LoVo (cell line): Measurements from ENCODE around the gene MAP3K10.

Experiments
- DNase-seq: peaks from one replicate; pipeline ENCODE4 v3.0.0-alpha.2; 2016; ENCODE audit warnings: low spot score

MAP3K10 gene

DNA sequence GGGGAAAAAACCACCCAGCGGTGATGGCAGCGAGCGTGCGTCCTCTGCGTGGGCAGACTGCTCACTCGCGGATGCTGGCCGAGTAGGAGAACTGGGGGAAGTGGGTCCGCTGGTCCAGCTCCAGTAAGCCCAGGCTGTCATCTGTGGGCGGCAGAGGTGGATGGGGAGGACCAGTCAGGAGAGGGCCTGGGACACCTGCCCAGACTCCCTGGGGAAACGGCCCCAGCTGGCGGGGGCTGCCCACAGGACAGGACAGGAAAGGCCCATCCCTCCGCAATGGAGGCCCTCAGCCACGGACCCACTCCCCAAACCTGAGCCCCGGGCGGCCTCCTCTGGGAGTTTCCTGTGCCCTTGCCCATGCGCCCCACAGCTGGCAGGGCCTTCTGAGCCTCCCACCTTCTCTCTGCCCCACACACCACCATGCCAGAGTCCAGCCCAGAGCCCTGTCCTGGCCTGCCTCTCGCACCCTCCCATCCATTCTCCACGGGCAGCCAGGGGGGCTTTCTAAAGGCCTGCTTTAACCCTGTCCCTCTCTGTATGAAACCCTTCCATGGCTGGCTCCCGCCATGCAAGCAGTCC lies 42.7 kb downstream of the MAP3K10 start:
- DNase-seq = no peak

DNA sequence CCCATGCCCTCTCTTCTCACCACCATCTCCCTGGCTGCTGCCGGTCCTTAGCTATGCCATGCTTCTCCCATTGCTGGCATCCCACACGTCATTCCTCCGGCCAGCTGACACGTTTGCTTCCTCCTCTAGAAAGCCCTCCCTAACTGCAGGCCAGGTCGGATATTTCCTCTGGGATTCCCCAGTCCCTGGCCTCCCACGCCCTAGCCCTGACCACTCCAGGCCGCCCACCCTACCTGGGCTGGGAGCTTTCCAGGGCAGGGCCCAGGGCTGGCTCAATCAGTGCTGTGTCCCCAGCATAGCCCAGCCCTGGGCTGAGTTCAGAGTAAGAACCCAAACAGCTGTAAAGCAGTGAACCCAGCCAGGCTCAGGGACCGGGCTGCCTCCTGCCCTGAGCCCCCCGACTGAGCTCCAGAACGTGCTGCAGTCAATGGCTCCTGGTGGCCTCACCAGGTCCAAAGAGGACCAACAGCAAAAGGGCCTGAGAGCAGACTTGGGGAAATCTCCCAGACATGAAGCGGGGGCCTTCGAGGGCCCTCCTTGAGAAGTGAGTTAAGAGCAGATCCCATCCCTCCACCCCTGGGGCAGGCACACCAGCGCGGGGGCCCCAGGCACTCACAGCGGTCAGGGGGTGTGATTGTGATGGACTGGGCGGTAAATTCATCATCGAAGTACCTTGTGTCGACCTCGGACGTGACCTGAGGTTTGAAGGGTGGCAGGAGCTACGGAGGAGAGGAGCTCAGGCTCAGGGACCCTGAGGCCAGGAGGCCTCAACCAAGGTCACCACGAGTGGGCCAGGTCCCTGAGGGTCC lies 43.4 kb downstream of the MAP3K10 start:
- DNase-seq = no peak

DNA sequence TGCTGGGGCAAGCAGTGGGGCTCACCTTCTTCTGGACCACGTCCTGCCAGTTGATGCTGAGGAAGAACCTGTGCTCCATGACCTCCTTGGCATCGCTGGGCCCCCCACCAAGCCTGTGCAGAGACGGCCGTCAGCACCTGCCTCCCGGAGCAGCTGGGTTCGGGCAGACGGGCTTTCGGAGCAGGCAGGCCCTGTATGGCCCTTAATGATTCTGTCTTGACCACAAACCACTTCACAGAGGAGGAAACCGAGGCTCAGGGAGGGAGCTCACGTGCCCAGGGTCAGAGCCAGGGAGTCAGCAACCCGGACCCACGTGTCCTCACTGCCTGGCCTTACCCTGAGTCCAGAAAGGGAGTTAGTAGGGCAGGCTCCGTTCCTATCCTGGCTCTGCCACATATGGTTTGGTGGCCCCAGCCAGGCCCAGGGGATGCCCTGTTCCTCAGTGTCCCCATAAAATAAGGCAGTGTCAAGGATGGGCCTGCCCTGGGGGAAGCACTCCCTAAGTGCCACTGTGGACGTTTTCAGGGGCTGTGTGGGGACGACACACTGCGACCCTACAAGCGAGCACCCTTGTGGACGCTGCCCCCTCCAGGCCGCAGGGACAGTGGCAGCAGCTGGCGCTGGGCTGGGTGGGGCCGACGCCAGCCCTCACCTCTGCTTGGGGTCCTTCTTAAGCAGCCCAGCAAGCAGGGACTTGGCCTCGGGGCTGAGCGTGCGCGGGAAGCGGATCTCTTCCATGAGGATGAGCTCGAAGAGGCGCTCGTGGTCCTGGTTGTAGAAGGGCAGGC lies 44.2 kb downstream of the MAP3K10 start:
- no peak for DNase-seq

DNA sequence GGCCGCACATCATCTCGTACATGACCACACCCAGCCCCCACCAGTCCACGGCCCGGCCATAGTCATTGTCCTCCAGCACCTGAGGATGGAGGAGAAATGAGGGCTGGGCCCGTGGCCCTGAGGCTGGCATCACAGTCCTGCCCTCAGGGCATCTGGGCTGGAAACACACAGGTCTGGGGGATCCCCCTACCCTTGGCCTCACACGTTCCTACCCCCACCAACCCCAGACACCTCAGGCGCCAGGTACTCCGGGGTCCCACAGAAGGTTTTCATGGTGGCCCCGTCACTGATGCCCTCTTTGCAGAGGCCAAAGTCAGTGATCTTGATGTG lies 44.8 kb downstream of the MAP3K10 start:
- no peak for DNase-seq

DNA sequence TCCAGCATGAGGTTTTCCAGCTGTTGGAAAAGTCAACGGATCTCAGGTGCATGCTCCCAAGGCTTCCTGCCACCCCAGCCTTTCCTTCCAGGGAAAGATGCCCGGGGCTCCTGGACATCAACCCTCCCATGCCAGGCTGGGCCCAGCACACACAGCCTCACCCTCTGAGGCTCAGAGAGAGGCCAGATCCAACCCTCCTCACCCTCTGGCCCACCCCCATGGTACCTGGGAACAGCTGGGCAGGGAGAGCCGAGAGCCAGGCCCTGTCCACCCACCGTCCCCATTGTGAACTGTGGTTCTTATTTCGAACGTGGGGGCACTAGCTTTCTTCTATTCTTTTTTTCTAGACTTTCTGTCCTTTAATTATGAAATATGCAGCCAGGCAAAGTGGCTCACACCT lies 45.1 kb downstream of the MAP3K10 start:
- no peak for DNase-seq

DNA sequence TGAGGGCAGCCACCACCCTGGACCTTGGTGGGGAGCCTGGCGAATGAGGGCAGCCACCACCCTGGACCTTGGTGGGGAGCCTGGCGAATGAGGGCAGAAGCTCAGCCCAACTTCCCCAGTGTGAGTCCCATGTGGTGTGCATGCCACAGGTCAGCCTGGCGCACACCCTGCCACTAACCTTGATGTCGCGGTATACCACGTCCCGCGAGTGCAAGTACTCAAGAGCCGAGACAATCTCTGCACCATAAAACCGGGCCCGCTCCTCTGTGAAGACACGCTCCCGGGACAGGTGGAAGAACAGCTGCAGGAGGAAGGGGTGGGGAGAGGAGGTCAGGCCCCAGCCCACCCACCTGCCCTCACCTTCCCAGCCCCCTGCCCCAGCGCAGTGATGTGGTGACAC lies 46.6 kb downstream of the MAP3K10 start:
- no peak for DNase-seq

DNA sequence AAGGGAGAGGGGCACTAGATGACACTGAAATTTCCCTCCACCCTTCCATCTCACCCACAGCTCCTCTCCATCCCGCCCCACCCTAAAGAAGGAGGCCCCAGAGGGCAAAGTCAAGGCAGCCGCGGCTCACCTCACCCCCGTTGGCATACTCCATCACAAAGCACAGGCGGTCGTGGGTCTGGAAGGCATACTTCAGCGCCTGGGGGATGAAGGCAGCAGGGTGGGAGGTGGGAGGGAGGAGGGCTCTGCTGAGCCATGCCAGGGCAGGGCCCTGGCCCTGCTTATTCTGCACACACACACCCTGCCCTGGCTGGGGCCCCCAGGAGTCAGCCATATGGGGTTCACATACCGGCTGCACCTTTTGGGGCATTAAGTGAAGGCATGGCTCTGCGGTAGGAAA lies 47.5 kb downstream of the MAP3K10 start:
- no peak for DNase-seq

DNA sequence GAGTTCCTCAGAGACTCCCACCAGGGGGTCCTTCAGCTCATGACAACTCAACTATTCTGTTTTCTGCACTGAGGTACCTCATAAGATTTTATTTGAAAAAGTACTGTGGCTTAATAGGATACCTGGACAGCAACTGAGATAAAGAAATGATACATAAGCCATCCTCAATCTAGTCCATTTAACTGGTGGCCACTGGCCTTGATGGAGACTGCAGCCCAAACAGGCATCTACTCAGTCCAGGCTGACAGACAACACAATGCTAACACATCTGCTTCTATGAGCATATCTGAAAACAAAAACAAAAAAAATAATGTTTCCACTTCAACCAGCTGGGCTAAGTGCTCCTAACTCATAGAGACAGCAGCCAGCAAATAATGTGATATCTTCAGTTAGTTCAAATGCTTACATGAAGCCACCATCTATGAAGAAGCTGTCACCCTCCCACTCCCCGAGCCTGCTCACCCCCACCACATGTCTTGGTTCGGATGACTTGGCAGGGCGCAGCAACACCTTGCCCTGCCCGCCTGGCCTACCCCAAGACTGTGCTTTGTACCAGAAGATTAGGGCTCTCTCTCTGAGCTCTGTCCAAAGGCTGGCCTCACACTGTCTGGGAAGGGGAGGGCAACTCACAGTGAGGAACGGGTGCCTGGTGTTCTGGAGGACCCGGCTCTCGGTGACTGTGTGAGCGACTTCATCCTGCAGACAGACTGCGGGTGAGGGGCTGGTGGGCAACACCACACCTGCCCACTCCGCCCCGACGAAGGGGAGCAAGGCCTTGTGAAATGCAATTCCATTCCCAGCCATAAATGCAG lies 48.4 kb downstream of the MAP3K10 start:
- no peak for DNase-seq

DNA sequence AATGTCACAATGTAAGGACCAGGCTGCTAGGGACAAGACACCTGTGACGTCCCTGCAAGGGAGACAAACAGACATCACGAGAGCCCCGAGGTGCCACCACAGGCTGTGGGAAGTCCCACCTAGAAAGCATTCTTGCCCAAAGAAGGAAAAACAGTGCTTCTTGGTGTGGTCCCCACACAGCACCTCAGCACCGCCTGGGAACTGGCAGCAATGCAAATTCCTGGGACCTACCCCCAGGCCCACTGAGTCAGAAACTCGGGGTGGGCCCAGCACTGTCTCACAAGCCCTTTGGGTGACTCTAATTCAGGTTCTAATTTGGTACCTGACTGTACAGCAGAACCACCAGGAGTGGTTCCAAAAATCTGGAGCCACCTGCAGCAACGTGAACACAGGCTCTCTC lies 49.1 kb downstream of the MAP3K10 start:
- no peak for DNase-seq

DNA sequence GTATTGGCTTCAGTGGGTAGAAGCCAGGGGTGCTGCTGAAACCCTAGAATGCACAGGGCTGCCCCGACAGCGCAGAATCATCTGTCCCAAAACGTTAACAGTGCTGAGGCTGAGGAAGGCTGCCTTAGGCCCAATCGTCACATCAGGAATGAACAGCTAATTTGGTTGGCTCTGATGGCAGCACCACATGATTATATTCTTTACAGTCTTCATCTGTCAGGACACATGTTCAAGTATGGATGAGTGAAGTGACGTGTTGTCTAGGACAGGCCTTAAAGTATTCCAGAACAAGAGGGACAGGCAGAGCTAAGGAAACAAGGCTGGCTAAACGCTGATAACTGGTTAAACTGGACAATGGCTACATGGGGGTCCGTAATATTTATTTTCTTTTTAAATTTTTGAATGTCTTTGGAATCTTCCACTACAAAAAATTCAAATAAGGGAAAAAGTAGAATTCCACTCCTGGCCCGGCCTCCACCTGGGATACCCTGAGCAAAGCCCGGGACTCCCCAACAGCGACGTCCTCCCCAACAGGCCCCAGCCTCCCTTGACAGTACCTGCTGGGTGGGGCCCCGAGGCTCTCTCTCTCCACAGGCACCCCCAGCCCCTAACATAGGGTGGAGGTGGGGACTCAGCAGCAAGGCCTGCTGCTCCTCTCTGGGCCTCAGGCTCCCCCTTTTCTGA lies 50.0 kb downstream of the MAP3K10 start:
- DNase-seq = no peak

DNA sequence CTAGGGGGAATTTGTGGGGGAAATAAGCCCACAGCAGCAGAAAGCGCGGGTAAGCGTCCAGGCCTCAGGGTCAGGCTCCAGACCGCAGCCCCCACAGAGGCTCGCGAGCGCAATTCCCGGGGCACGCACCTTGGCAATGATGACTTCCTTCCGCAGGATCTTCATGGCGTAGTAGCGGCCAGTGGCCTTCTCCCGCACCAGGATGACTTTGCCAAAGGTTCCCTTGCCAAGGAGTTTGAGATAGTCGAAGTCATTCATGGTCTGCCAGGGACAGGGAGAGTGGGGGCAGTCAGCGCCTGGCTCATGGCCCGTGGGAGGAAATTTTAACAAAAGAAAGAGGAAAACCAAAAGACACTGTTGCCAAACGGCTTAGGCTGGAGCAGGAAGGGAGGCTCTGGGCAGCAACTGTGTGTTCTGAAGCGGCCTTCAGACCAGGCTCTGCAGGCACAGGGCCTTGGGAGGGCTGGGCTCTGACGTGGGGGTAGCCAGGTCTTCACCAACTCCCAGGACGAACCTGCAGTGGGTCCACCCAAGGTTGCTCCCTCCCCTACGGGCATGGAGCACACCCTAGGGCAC lies 50.7 kb downstream of the MAP3K10 start:
- DNase-seq = no peak

DNA sequence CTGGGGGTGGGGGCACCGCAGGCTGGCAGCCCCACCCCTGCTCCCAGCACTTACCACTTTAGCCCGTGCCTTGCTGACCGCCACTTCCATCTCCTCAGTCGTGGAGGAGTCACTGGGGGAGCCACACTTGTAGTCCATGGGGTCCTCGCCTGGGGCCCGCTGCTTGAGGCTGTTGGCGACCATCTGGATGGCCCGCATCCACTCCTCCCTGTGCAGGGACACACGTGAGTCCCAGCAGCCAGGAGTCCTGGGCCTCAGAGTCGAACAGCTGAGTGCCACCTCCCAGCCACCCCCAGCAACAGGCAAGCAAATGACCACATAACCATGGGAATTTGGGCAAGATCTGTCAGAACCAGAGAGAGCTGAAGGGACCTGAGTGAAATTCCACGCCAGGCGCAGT lies 51.3 kb downstream of the MAP3K10 start:
- no peak for DNase-seq

DNA sequence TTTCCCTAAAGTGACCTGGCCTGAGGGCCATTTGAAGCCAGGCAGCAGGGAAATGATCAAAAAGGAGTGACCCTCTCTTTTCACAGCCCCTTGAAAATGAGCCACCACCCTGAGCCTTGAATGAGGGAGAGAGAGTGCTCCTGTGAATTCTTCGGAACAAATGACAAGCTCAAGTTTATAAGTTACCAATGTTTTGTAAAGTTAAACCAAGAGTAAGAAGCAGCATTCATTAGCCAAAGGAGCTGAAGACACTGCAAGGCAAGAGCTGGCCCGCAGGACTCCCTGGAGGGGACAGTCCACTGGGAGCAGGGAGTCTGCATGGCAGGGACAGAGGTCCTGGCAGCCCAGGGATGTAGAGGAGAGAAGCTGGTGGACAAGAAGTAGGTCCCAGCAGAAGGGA lies 52.0 kb downstream of the MAP3K10 start:
- DNase-seq = no peak

DNA sequence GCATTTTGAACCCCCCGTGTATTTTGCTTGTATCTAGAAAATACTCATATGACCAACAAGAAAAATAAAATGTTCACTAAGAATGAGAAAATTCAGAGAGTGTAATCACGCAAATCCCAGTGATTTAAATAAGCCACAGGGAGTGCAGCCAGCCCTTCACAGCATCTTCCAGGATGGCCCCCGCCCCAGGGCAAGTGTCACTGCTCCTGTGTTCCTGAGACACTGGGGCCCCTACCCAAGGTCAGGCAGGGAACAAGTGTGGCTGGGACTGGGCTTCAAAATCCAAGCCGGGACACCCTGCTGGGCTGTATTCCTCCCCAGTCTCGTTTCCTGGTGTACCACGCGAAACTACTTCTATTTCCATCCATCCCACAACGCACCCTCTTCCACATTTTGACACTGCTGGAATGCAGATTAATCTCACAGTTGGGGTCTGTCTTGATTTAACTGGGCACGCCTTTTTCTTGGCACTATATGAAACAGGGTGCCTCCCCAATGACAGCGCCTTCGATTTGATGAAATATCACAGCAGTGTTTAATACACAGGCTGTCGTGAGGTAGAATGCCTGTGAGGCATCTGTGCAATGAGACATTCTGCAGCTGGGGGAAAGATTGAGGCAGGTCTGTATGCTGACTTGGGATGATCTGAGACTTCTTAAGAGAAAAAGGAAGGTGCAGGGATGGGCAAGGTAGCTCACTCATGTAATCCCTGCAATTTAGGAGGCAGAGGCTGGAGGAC lies 53.5 kb downstream of the MAP3K10 start:
- no peak for DNase-seq

DNA sequence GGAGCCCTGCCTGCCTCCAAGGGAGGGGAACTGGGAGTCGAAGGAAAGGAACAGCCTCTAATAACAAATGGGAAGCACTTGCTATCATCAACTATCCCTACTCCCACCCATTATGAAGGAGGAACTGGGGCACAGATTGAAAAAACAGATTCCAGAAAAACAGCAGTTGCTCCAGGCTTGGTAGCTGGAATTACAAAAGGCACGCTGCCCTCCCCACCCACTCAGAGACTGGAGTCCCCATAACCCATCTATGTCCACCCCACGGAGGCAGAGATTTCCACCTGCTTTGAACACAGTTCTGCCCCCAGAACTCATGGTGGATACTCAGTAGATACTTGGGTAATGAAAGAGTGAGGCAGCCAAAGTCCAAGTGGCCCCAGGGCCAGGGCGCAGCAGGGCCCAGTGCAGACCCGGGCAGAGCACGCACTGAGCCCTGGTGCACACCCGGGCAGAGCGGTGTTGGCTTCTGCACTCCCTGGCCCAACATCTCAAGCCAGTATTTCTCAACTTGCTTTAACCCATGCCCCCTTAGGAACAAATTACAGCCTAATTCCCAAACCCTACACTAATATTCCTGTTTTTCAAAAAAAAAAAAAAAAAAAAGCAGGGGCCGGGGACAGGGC lies 54.4 kb downstream of the MAP3K10 start:
- DNase-seq = no peak

DNA sequence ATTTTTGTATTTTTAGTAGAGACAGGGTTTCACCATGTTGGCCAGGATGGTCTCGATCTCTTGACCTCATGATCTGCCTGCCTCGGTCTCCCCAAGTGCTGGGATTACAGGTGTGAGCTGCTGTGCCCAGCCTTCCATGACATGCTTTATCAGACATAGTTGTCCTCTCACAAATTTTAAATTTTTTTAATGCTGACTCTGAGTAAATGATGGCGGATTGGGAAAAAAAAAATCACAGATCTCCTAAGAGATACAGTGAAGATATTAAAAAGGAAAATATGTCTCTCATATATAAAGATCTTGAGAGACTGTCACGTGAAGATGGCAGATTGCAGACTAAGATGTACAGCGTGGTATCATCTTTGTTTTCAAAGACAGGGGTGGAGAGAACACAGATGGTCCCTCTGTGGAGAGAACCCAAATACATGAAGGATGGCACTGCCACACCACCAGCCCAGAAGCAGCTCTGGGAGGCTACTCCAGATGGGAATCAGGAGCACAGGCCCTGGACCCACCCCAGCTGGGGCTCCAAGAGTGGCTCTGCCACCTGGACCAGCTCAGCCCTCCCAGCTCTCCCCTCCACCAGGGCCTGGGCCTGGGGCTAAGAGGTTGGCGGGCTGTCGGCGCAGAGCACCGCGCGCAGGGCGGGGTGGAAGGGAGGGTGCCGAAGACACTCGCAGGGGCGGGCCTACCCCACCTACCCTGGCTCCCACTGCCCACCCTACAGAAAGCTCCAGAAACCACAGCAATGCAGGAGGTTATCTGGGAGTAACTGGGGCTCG lies 55.3 kb downstream of the MAP3K10 start:
- no peak for DNase-seq

DNA sequence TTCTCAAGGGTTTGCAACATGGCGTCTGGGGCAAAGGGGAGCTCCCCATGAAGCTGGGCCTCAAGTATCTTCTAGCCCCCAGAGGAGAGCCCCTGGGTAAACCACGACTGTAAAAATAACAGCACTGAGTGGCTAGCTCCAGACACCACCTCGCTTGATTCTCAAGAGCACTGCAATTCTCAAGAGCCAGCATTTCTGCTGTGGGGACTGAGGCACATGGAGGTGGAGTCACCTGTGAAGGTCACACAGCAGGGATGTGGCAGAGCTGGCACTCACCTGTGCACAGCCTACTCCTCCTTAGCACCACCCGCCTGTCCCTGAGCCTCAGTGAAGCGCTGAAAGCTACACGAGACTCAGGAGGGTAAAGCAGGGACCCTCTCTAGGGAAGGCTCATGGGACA lies 56.0 kb downstream of the MAP3K10 start:
- no peak for DNase-seq

DNA sequence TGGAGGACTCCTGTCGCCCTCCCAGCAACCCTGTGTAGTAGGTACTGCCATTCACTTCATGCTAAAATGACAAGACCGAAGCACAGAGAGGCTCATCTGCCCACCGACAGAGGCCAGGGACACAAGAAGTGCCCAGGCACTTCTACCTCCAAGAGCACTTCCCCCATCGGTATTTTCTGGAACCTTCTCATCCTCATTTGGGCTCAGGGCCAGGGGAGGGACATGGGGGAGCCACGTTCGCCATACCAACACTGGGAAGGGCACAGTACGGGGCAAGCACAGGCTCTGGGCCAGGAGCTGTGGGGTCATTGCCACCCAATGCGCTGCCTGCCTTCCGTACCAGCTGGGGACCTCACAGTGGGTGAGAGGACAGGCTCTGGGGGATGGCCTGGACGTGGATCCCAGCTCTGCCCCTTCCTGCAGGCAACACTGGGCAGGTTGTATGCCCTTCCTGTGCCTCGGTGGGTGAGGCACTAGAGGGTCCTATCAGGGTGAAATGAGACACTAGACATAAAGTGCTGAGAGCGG lies 56.6 kb downstream of the MAP3K10 start:
- no peak for DNase-seq

DNA sequence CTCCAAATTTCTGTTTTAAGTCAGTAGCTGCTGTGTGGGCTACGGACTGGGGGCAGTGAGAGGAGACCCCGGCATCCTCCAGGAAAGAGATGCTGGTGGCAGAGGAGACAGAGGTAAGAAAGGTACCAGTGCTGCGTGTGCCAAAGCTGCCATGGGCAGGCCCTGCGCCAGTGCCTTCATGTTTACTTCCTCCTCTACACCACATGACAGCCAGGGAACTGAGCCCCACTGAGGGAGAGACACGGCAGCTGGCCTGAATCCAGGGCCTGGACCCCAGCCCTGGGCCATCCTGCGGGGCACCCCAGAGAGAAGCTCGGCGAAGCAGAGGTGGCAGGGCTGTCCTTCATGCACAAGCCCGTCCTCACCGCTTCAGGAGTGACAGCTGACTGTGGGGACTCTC lies 58.0 kb downstream of the MAP3K10 start:
- no peak for DNase-seq
